ENCODE measurements around the gene JCHAIN. TPM values are rescaled to one million over a fixed set of nuclear protein-coding genes. Genes with fewer than 3 reads are reported as not detected.
"Not testable (repeated sequence)": the region's sequence is repeated elsewhere in the genome, so short reads cannot be mapped to it uniquely, and the experiment has no call there.

JCHAIN gene
- total RNA-seq, 1 donor from 2014 or later, result not detected

- no peak for DNase-seq (ENCODE audit: low read depth)
- H3K4me3 ChIP-seq (ENCODE audit: low read depth, low read length), result peak overlapping the region; percentile 100
- no peak for TF ChIP-seq CTCF (conservative IDR thresholded peaks at IDR 0.05; ENCODE audit: low read depth, low read length)
Observed at GRCh38 chr4:70688795-70689231, 22.5 kb upstream of the JCHAIN start.

GRCh38 chr4:70687821-70688794, 21.8 kb upstream of the JCHAIN start, which contains the start of gene UTP3:
Gene UTP3 (plus strand): TSS chr4:70688532. CDS start chr4:70688678, 146 bp downstream.
- peak; percentile 99 for DNase-seq (ENCODE audit: low read depth)
- H3K4me3 ChIP-seq (ENCODE audit: low read depth, low read length), result peak within 1 kb of the TSS; percentile 100
- peak; percentile 95 for TF ChIP-seq CTCF (conservative IDR thresholded peaks at IDR 0.05; ENCODE audit: low read depth, low read length)

- TF ChIP-seq CTCF (conservative IDR thresholded peaks at IDR 0.05; ENCODE audit: low read depth, low read length), result no peak
- no peak for DNase-seq (ENCODE audit: low read depth)
- H3K4me3 ChIP-seq (ENCODE audit: low read depth, low read length), result peak overlapping the region; percentile 100
Observed at GRCh38 chr4:70687392-70687791, 21.1 kb upstream of the JCHAIN start.

GRCh38 chr4:70682142-70682541, 15.8 kb upstream of the JCHAIN start:
- not testable (repeated sequence) for DNase-seq (ENCODE audit: low read depth); H3K4me3 ChIP-seq (ENCODE audit: low read depth, low read length)

GRCh38 chr4:70681704-70682103, 15.4 kb upstream of the JCHAIN start:
- no peak overlapping the region for H3K4me3 ChIP-seq (ENCODE audit: low read depth, low read length)
- no peak for DNase-seq (ENCODE audit: low read depth)
- TF ChIP-seq CTCF (conservative IDR thresholded peaks at IDR 0.05; ENCODE audit: low read depth, low read length), result no peak

- DNase-seq (ENCODE audit: low read depth), result no peak
- H3K4me3 ChIP-seq (ENCODE audit: low read depth, low read length), result no peak overlapping the region
- no peak for TF ChIP-seq CTCF (conservative IDR thresholded peaks at IDR 0.05; ENCODE audit: low read depth, low read length)
Observed at GRCh38 chr4:70680934-70681333, 14.6 kb upstream of the JCHAIN start.

GRCh38 chr4:70678383-70678999, 12.2 kb upstream of the JCHAIN start:
- H3K4me3 ChIP-seq (ENCODE audit: low read depth, low read length), result no peak overlapping the region
- no peak for DNase-seq (ENCODE audit: low read depth)
- no peak for TF ChIP-seq CTCF (conservative IDR thresholded peaks at IDR 0.05; ENCODE audit: low read depth, low read length)

All from epithelial cell of proximal tubule (primary cell).